Esophagus muscularis mucosa (tissue), 4 donors: ENCODE data around the gene CD47. TPM values are rescaled to one million over a fixed set of nuclear protein-coding genes. Genes with fewer than 3 reads are reported as not detected.

Source experiments
- DNase-seq: peaks from one replicate; pipeline ENCODE4 v3.0.0-alpha.2; 2017; ENCODE audit errors: extremely low spot score
- H3K27ac ChIP-seq, 4 donors: fragments of 200-600 bp; sonication (generic); replicated peaks in 1 of 4; 1 replicate in 3 of 4; 2 replicates in 1 of 4; pipeline ENCODE4 v1.5.1; 2016 to 2019; ENCODE audit warnings: mild to moderate bottlenecking in 1 of 4
- H3K27me3 ChIP-seq, 4 donors: fragments of 200-600 bp; sonication (generic); one replicate each; pipeline versions ENCODE4 v1.5.1 to v1.6.0; 2016 to 2019
- H3K36me3 ChIP-seq, 4 donors: fragments of 200-600 bp; sonication (generic); one replicate each; pipeline ENCODE4 v1.5.1; 2016 to 2019
- H3K4me1 ChIP-seq, 4 donors: fragments of 200-600 bp; sonication (generic); one replicate each; pipeline ENCODE4 v1.5.1; 2016 to 2019
- H3K4me3 ChIP-seq, 4 donors: fragments of 200-600 bp; sonication (generic); 1 replicate in 2 of 4; 2 replicates in 2 of 4; pipeline ENCODE4 v1.5.1; 2016 to 2019; ENCODE audit warnings: mild to moderate bottlenecking in 4 of 4, moderate library complexity in 1 of 4
- H3K9me3 ChIP-seq, 4 donors: fragments of 200-600 bp; sonication (generic); 1 replicate in 3 of 4; 2 replicates in 1 of 4; pipeline ENCODE4 v1.5.1; 2016 to 2019
- CTCF ChIP-seq, 3 experiments: fragments of 200-600 bp in 2 of 3; fragments of 450-650 bp in 1 of 3; sonication (generic) in 2 of 3; IDR thresholded peaks; one replicate each; pipeline ENCODE4 v1.5.1; 2017 to 2019; ENCODE audit warnings: antibody characterized with exemption in 3 of 3, mild to moderate bottlenecking in 2 of 3, moderate library complexity in 1 of 3
- EP300 ChIP-seq: sonication (generic); formaldehyde crosslinking; IDR thresholded peaks from one replicate; pipeline ENCODE4 v1.6.1; 2017; ENCODE audit warnings: antibody characterized with exemption
- POLR2A ChIP-seq: fragments of 450-650 bp; IDR thresholded peaks from one replicate; pipeline ENCODE4 v1.6.1; 2017; ENCODE audit warnings: antibody characterized with exemption, moderate library complexity, mild to moderate bottlenecking, low read depth
- POLR2AphosphoS5 ChIP-seq, 2 donors: sonication (generic); formaldehyde crosslinking; IDR thresholded peaks; one replicate each; pipeline ENCODE4 v1.6.1; 2017; ENCODE audit warnings: antibody characterized with exemption in 2 of 2
- WGBS: methylation state at CpG from one replicate; pipeline ENCODE4 v1.1.5; 2018; 5-methylcytosine and 5-hydroxymethylcytosine counted together
- intact Hi-C: fragments of 100-400 bp; cut with DNase I; formaldehyde crosslinking; loops from one replicate; pipeline ENCODE4 v1.15.1; 2023
- total RNA-seq, 4 donors: library from RNA; depleted of rRNA; stranded (reverse); fragments of >200 nt; gene quantifications; one replicate each; pipeline versions ENCODE4 v1.1.0 to v1.2.1, GENCODE V29; 2016

The CD47 gene
- total RNA-seq, 4 donors from 2014 or later = 31.6 to 57.7 (median 49.7) TPM

- intact Hi-C loops = no loop called here
- no peak overlapping the region for H3K27ac ChIP-seq
- 94% methylated on average over 9 of the region's 9 CpGs for WGBS
- peaks cover under 1 to 3% (median 2%) of the 10 kb centered on the region in 4 donors for H3K4me1 ChIP-seq
- no peaks in the 10 kb centered on the region for H3K9me3 ChIP-seq
- DNase-seq = no peak
- H3K36me3 ChIP-seq = no peaks in the 10 kb centered on the region
- no peak overlapping the region for H3K4me3 ChIP-seq
- TF ChIP-seq POLR2AphosphoS5 (IDR thresholded peaks at IDR 0.05) (no peak), POLR2A (no peak), EP300 (no peak), CTCF (IDR thresholded peaks at IDR 0.05) (no peak)
- no peaks in the 10 kb centered on the region for H3K27me3 ChIP-seq
Observed at GRCh38 chr3:108096532-108097321, 5.9 kb upstream of the CD47 start.

GRCh38 chr3:108093616-108094015, 2.8 kb upstream of the CD47 start:
- no peaks in the 10 kb centered on the region for H3K27me3 ChIP-seq
- DNase-seq = no peak
- TF ChIP-seq EP300 = no peak
- no peak for TF ChIP-seq POLR2A
- TF ChIP-seq CTCF (IDR thresholded peaks at IDR 0.05) = no peak
- TF ChIP-seq POLR2AphosphoS5 (IDR thresholded peaks at IDR 0.05) = no peak
- no peak overlapping the region for H3K27ac ChIP-seq
- peaks cover 2 to 20% (median 13%) of the 10 kb centered on the region in 4 donors for H3K4me1 ChIP-seq
- 91% methylated on average over 3 of the region's 3 CpGs for WGBS
- H3K4me3 ChIP-seq = no peak overlapping the region
- intact Hi-C loops = loop anchor here (5.0 kb wide), 1 partner anchor 151 kb away; no protein-coding TSS in a partner anchor
- H3K9me3 ChIP-seq = no peaks in the 10 kb centered on the region
- no peaks in the 10 kb centered on the region for H3K36me3 ChIP-seq

GRCh38 chr3:108093021-108093420, 2.2 kb upstream of the CD47 start:
- no peak for TF ChIP-seq POLR2AphosphoS5 (IDR thresholded peaks at IDR 0.05)
- no peak for TF ChIP-seq POLR2A
- TF ChIP-seq EP300 = no peak
- no peak for TF ChIP-seq CTCF (IDR thresholded peaks at IDR 0.05)
- Histone ChIP-seq H3K4me1 (peaks cover 2 to 25% (median 19%) of the 10 kb centered on the region in 4 donors), H3K9me3 (no peaks in the 10 kb centered on the region), H3K36me3 (no peaks in the 10 kb centered on the region), H3K27me3 (no peaks in the 10 kb centered on the region), H3K27ac (no peak overlapping the region), H3K4me3 (no peak overlapping the region)
- DNase-seq = no peak
- intact Hi-C loops = loop anchor here (5.0 kb wide), 1 partner anchor 151 kb away; no protein-coding TSS in a partner anchor

GRCh38 chr3:108092501-108092900, 1.7 kb upstream of the CD47 start:
- TF ChIP-seq POLR2A (no peak), CTCF (IDR thresholded peaks at IDR 0.05) (no peak), POLR2AphosphoS5 (IDR thresholded peaks at IDR 0.05) (no peak), EP300 (no peak)
- WGBS = 100% methylated on average over 3 of the region's 3 CpGs
- H3K36me3 ChIP-seq = no peaks in the 10 kb centered on the region
- DNase-seq = no peak
- peaks cover 2 to 31% (median 24%) of the 10 kb centered on the region in 4 donors for H3K4me1 ChIP-seq
- H3K4me3 ChIP-seq = no peak overlapping the region
- H3K27me3 ChIP-seq = no peaks in the 10 kb centered on the region
- H3K9me3 ChIP-seq = no peaks in the 10 kb centered on the region
- intact Hi-C loops = loop anchor here (5.0 kb wide), 1 partner anchor 150 kb away; no protein-coding TSS in a partner anchor
- H3K27ac ChIP-seq = no peak overlapping the region
